HG03060 (cell line): Measurements from ENCODE around the gene ASXL2.
"Not testable (repeated sequence)": the region's sequence is repeated elsewhere in the genome, so short reads cannot be mapped to it uniquely, and the experiment has no call there.

ENCODE experiments used
- ATAC-seq: cut with Tn5 transposase; IDR thresholded peaks from one replicate; pipeline ENCODE4 v1.9.1; 2021; ENCODE audit warnings: low read depth, moderate number of reproducible peaks; ENCODE audit not compliant: unreplicated experiment

The ASXL2 gene

GRCh38 chr2:25838152-25838756 is 40.0 kb downstream of the ASXL2 start:
- ATAC-seq: no peak

DNA sequence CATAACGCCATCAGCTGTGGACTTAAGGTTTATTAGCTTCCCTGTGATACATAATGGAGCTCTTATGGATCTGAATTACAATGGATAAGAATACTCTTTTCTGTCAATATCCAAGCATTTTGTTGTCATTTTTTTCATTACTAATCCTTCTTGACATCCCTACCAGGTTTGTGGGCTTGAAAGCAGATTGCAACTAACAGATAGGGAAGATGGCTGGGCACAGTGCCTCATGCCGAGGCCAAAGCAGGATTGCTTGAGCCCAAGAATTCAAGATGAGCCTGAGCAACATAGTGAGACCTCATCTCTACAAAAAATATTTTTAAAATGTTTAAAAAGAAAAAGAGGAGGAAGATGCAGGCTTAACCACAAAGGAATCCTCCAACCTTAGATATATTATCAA is 42.4 kb downstream of the ASXL2 start:
- no peak for ATAC-seq

GRCh38 chr2:25833566-25833965 is 44.7 kb downstream of the ASXL2 start:
- no peak for ATAC-seq

GRCh38 chr2:25832897-25833296 is 45.4 kb downstream of the ASXL2 start:
- ATAC-seq: no peak

GRCh38 chr2:25831746-25832449 is 46.4 kb downstream of the ASXL2 start:
- no peak for ATAC-seq

GRCh38 chr2:25829828-25830227 is 48.5 kb downstream of the ASXL2 start:
- ATAC-seq: no peak

GRCh38 chr2:25829377-25829704 is 48.9 kb downstream of the ASXL2 start:
- ATAC-seq: no peak

DNA sequence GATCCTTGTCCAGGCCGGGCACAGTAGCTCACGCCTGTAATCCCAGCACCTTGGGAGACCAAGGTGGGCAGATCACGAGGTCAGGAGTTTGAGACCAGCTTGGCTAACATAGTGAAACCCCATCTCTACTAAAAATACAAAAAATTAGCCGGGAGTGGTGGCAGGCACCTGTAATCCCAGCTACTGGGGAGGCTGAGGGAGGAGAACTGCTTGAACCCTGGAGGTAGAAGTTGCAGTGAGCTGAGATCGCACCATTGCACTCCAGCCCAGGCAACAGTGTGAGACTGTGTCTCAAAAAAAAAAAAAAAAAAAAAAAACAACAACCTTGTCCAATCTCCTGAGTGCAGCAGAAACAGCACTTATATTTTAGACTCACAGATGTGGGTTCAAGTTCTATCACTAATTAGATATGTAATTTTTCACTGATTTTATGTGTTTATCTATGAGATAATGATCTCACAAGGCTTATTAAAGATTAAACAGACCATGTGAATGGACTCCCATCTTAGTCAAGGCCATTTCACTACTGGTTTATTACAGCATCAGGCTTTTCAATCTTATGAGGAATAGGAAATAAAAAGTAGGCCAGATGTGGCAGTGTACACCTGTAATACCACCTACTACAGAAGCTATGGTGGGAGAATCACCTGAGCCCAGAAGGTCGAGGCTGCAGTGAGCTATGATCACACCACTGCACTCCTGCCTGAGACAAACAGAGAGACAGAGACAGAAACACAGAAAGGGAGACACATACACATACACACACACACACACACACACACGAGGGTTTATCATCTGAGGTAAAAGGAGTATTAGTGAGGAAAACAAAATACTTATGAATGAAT is 49.5 kb downstream of the ASXL2 start:
- ATAC-seq: not testable (repeated sequence)

DNA sequence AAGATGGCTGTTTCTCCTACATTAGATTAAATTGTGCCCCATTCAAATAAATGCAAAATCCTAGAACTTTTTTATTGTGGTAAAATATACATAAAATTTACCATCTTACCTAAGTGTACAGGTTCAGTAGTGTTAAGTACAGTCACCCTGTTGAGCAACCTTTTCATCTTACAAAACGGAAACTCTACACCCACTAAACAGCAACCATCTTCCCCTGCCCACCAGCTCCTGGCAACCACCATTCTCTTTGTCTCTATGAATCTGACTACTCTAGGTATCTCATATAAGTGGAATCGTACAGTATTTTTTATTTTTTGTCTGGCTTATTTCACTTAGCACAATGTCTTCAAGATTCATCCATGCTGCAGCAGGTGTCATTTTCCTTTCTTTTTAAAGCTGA is 53.0 kb downstream of the ASXL2 start:
- ATAC-seq: no peak

DNA sequence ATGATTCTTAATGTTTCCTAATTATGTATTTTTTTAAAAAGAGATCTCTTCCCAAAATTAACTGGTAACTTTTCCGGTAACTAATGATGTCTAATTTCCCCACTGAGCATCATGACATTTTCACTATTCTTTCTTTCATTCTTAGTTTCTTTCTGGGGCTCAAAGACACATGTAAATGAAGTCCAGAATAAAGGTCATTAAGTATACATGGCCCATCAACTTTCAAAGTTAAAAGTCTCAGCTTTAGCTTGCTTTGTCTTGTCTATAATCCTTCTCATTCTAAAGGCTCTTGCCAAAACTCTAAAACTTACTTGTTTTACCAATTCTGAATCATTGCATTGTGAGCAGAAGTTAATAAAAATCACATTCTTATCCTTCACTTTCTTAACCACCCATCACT is 53.6 kb downstream of the ASXL2 start:
- ATAC-seq: no peak

- ATAC-seq: no peak
Measured at GRCh38 chr2:25824216-25824615, 54.1 kb downstream of the ASXL2 start.

GRCh38 chr2:25822190-25823117 is 55.8 kb downstream of the ASXL2 start:
- no peak for ATAC-seq

GRCh38 chr2:25821225-25822056 is 56.8 kb downstream of the ASXL2 start:
- ATAC-seq: no peak

GRCh38 chr2:25819597-25820039 is 58.7 kb downstream of the ASXL2 start:
- ATAC-seq: no peak

DNA sequence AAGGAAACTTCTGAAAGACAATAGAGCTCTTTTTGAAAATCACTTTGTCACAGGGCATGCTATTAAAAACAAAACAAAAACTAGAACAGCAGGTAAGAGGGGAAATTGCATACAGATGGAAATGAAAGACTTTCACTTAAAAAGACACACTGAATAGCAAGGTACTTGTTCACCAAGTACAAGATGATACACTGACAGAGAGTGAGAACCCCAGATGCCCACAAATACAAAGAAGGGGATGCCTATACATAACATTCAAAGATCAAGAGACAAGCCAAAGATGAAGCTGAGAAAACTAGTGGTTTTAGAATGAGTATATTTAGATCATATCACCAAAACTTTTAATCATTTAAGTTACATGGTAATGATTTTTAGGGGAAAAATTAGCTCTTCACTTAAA is 60.7 kb downstream of the ASXL2 start:
- no peak for ATAC-seq

- no peak for ATAC-seq
Measured at GRCh38 chr2:25817006-25817405, 61.3 kb downstream of the ASXL2 start.

DNA sequence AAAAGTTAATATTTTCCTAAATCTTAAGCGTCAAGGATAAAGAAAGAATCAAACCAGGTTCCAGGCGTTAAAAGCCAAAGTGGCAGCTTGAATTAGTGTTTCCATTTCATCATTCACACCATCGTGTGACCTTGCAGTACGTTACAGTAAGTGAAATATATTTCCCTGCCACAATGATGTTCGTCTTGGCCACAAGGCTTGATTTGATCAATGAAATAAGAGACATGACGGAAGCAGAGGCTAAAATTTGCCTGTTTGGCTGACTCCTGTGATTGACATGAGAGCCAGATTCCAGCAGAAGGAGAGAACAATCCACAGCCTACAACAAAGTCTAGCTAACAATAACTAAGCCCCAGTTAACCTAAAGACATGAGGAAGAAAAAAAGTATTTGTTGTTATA is 62.0 kb downstream of the ASXL2 start:
- ATAC-seq: no peak

DNA sequence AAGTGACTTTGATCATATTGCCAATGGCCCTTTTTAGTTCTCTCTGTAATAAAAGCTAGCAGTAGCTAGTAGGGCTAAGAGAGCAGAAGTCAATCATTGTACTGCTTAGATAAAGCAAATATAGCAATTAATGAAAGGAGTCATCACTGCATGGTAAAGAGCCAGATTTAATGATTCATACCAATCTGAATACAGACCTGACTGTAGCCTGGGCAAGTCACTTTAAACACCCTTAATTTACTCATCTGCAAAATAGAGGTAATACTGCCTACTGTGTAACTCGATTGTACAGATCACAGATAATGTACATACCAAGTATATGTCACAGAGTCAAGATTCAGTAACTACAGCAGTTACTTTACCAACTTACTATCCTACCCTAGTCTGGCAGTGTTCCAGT is 63.6 kb downstream of the ASXL2 start:
- no peak for ATAC-seq

DNA sequence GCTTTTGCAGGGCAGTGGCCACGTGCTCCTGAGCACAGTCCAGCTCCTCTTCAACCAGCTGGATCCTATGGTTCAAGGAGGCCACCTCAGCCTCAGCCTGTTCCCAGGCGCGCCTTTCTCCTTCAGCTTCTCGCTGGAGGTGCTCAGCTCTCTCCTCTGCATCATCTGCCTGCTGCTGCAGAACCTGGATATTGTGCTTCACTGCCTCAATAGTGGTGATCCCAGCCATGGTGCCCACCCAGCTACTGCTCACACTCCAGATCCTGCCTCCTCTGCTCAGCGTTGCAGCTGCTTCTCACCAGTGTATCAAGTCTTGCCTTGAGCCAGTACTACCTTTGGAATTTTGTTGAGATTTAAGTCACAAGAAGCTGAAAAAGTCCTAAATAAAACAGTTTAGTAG is 67.9 kb downstream of the ASXL2 start:
- ATAC-seq: no peak

GRCh38 chr2:25809646-25810045 is 68.6 kb downstream of the ASXL2 start:
- ATAC-seq: no peak
